Muscle of back (tissue), 11 donors: ENCODE measurements around the gene SIAH3. TPM values are rescaled to one million over a fixed set of nuclear protein-coding genes. Genes with fewer than 3 reads are reported as not detected.

ENCODE experiments used
- DNase-seq, 3 donors: peaks; one replicate each; pipeline versions ENCODE4 v3.0.0 to v3.0.0-alpha.2; 2013
- polyA plus RNA-seq, 10 donors: library from polyadenylated mRNA; unstranded; fragments of 120-200 nt; gene quantifications; one replicate each; pipeline ENCODE4 v1.2.1, GENCODE V29; 2013; ENCODE audit not compliant: insufficient read length in 10 of 10

SIAH3 gene
- polyA plus RNA-seq, 10 donors: 0.05 to 0.42 (median 0.09) TPM

DNA sequence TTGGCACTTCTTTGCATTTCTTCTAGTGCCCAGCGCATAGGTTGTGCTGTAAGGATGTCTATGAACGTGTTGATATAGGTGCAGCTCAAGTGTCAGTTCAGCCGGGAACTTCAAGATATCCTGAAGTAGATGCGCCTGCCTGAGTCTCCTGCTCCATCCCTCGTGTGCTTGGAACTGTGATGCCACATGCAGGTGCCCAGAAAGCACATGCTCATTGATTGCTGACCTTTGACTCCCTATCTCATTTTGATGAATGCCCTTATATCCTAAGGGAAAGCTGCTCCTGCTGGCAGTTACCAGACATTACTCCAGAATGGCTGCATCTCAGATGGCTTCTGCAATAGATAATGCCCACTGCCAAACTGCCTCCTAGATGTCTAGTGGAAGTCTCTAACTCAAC, 108.6 kb downstream of the SIAH3 start:
- DNase-seq: no peak

GRCh38 chr13:45737571-45738017, 114.0 kb downstream of the SIAH3 start:
- no peak for DNase-seq

- no peak for DNase-seq
These were observed 118.2 kb downstream of the SIAH3 start for GRCh38 chr13:45733361-45733760.

GRCh38 chr13:45732916-45733315, 118.6 kb downstream of the SIAH3 start:
- DNase-seq: no peak

- DNase-seq: no peak
These were observed 120.1 kb downstream of the SIAH3 start for GRCh38 chr13:45731455-45731854.

- DNase-seq: no peak
These were observed 122.8 kb downstream of the SIAH3 start for GRCh38 chr13:45728759-45729158.

Other genes with a start within 250 kb of the SIAH3 start
- 1 to 10 TPM in 5 of 10 donors, under 1 TPM in 5; 0.32 to 2.7 (median 1.1) TPM for gene ERICH6B, start 236.0 kb downstream of the SIAH3 start, polyA plus RNA-seq
- not detected for gene CBY2, start 149.4 kb downstream of the SIAH3 start, polyA plus RNA-seq
- gene ZC3H13, start 201.0 kb upstream of the SIAH3 start, polyA plus RNA-seq: 10 to 100 TPM; 32.8 to 45.1 (median 37.6) TPM